HepG2 (cell line): ENCODE results near the gene LTV1. TPM values are rescaled to one million over a fixed set of nuclear protein-coding genes. Genes with fewer than 3 reads are reported as not detected.
A peak's percentile ranks its signal among the peaks of the same experiment; 100 is the strongest.

Source experiments
- CBX5 ChIP-seq: sonication (generic); formaldehyde crosslinking; IDR thresholded peaks from 2 replicates; pipeline ENCODE4 v1.4.0; 2020; ENCODE audit warnings: missing genetic modification reagents, borderline replicate concordance
- HCFC1 ChIP-seq: fragments of 150-350 bp; IDR thresholded peaks from 2 replicates; pipeline ENCODE4 v1.6.1; 2014; ENCODE audit warnings: low read depth, low read length
- HNF4A ChIP-seq: sonication (generic); formaldehyde crosslinking; IDR thresholded peaks from 2 replicates; pipeline ENCODE4 v1.4.0; 2020; ENCODE audit warnings: missing genetic modification reagents
- JDP2 ChIP-seq: sonication (generic); formaldehyde crosslinking; IDR thresholded peaks from 2 replicates; pipeline ENCODE4 v1.8.1; 2022; ENCODE audit warnings: missing genetic modification reagents, borderline replicate concordance
- NR2F1 ChIP-seq, 2 experiments: fragments of 450-650 bp in 1 of 2; formaldehyde crosslinking in 1 of 2; IDR thresholded peaks; 2 replicates each; pipeline versions ENCODE4 v1.5.0 to v1.6.1; 2016 to 2020; ENCODE audit warnings: mild to moderate bottlenecking in 1 of 2, missing compliant biosample characterization in 1 of 2, missing genetic modification reagents in 1 of 2, moderate library complexity in 1 of 2
- REL ChIP-seq: sonication (generic); formaldehyde crosslinking; conservative IDR thresholded peaks from 2 replicates; pipeline ENCODE4 v1.8.0; 2022; ENCODE audit warnings: mild to moderate bottlenecking, missing genetic modification reagents, moderate library complexity
- SP2 ChIP-seq: sonication (generic); formaldehyde crosslinking; IDR thresholded peaks from 2 replicates; pipeline ENCODE4 v1.5.1; 2020; ENCODE audit warnings: mild to moderate bottlenecking, missing genetic modification reagents
- ZNF441 ChIP-seq: sonication (generic); formaldehyde crosslinking; IDR thresholded peaks from 2 replicates; pipeline ENCODE4 v1.7.0; 2021; ENCODE audit warnings: missing genetic modification reagents, borderline replicate concordance
- ZNF577 ChIP-seq: sonication (generic); formaldehyde crosslinking; IDR thresholded peaks from 2 replicates; pipeline ENCODE4 v1.4.0; 2020; ENCODE audit warnings: mild to moderate bottlenecking, low read depth, missing genetic modification reagents, borderline replicate concordance
- ZNF841 ChIP-seq: sonication (generic); formaldehyde crosslinking; IDR thresholded peaks from 2 replicates; pipeline ENCODE4 v1.8.1; 2023; ENCODE audit warnings: missing genetic modification reagents, borderline replicate concordance
- ZSCAN20 ChIP-seq: sonication (generic); formaldehyde crosslinking; IDR thresholded peaks from 2 replicates; pipeline ENCODE4 v1.4.0; 2020; ENCODE audit warnings: missing genetic modification reagents, mild to moderate bottlenecking, borderline replicate concordance
- ZSCAN30 ChIP-seq: sonication (generic); formaldehyde crosslinking; IDR thresholded peaks from 2 replicates; pipeline ENCODE4 v1.5.0; 2020; ENCODE audit warnings: mild to moderate bottlenecking, missing genetic modification reagents
- polyA plus RNA-seq, 8 experiments: library from polyadenylated mRNA; depleted of rRNA in 3 of 8; stranded (reverse) in 7 of 8; unstranded in 1 of 8; fragments of >200 nt; fragmentation: Illumina TruSeq in 4 of 8; extraction: Trizol in 4 of 8; gene quantifications; 2 replicates each; pipeline versions ENCODE4 v1.2.1 to v1.2.3, GENCODE V29; 2011 to 2016; ENCODE audit warnings: low read depth in 4 of 8, missing spikeins in 1 of 8, mixed read lengths in 1 of 8; ENCODE audit not compliant: insufficient read depth in 1 of 8
- total RNA-seq, 5 experiments: library from RNA; depleted of rRNA; stranded (reverse); fragments of >200 nt; fragmentation: Illumina TruSeq; extraction: Trizol; gene quantifications; 2 replicates each; pipeline ENCODE4 v1.2.3, GENCODE V29; 2016; ENCODE audit warnings: low read depth in 1 of 5
- TF ChIP-seq, protein P1 (sequence below): sonication (generic); formaldehyde crosslinking; IDR thresholded peaks from 2 replicates; pipeline ENCODE4 v1.5.0; 2020; ENCODE audit warnings: mild to moderate bottlenecking, missing genetic modification reagents
- TF ChIP-seq, protein P2 (sequence below), 2 experiments: sonication (generic) in 1 of 2; formaldehyde crosslinking in 1 of 2; IDR thresholded peaks; 2 replicates each; pipeline versions ENCODE4 v1.4.0 to v1.6.1; 2016 to 2020; ENCODE audit warnings: borderline replicate concordance in 1 of 2, low read depth in 1 of 2, mild to moderate bottlenecking in 1 of 2, missing genetic modification reagents in 1 of 2
- TF ChIP-seq, protein P3 (sequence below): sonication (generic); formaldehyde crosslinking; IDR thresholded peaks from 2 replicates; pipeline ENCODE4 v1.4.0; 2020; ENCODE audit warnings: mild to moderate bottlenecking, missing genetic modification reagents, borderline replicate concordance
- TF ChIP-seq, protein P4 (sequence below): sonication (generic); formaldehyde crosslinking; IDR thresholded peaks from 2 replicates; pipeline ENCODE4 v1.4.0; 2020; ENCODE audit warnings: mild to moderate bottlenecking, missing genetic modification reagents

The LTV1 gene
- total and polyA plus RNA-seq, 2 of the 13 experiments (the other 11 are each of a cell fraction or from before 2014, with no cell fraction given): 21.1 to 85.8 TPM

DNA sequence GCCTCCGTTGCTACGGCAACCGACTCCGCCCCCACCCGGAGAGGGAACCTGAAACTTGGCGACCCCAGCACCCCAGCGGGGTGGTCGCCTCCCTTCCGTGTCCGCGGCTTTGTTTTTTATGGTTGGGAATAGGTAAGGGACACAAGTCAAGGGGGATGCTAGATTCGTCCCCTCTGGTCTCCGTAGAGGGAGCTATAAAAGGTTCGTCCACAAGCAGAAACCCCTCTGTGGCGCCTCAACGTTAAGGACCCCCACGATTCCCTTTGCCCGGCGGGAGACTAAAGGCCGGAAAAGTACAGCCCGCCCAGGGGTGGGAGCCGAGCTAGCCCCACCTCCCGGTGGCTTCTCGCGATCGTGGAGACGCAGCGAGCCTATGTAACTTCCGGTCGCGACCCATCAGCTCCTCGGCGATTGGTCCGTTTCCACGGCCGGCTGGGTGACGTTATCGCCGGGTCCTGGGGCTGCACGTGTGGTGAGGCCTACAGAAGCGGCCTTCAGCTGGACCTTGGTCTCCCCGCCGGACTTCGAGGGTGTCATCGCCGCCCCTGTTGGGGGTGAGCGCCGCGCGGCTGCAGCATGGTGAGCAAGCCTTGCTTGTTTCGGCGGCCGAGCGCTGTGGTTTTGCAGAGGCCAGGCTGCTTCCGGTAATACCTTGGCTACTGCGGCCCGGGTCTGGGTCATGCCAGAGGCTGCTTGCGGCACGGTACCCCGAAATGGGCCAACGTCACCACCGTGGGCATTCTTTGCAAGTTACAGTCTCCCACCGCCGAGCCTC, at the start of gene LTV1 (continued):
- TF ChIP-seq ZNF577 (CRISPR knock-in tag) (peak; percentile 94; the same call in 1 of the 2 replicates), CBX5 (peak; percentile 88; the same call in 1 of the 2 replicates), REL (CRISPR knock-in tag) (peak; percentile 90), HNF4A (CRISPR knock-in tag) (peak; percentile 97), ZNF841 (CRISPR knock-in tag) (0 out of 2 replicates have a peak, but pooled peaks have one; percentile 81), SP2 (CRISPR knock-in tag) (peak; percentile 86), ZNF441 (CRISPR knock-in tag) (peak; percentile 76; the same call in 1 of the 2 replicates), HCFC1 (peak; percentile 53; the same call in 1 of the 2 replicates), JDP2 (CRISPR knock-in tag) (peak; percentile 55; the same call in 1 of the 2 replicates), ZSCAN20 (CRISPR knock-in tag) (peak; percentile 93), ZSCAN30 (peak; percentile 95), NR2F1 (CRISPR knock-in tag; IDR thresholded peaks at IDR 0.05) (0 out of 4 replicates have a peak, but pooled peaks have one; percentile 11 to 23)
- TF ChIP-seq, protein P1, sequence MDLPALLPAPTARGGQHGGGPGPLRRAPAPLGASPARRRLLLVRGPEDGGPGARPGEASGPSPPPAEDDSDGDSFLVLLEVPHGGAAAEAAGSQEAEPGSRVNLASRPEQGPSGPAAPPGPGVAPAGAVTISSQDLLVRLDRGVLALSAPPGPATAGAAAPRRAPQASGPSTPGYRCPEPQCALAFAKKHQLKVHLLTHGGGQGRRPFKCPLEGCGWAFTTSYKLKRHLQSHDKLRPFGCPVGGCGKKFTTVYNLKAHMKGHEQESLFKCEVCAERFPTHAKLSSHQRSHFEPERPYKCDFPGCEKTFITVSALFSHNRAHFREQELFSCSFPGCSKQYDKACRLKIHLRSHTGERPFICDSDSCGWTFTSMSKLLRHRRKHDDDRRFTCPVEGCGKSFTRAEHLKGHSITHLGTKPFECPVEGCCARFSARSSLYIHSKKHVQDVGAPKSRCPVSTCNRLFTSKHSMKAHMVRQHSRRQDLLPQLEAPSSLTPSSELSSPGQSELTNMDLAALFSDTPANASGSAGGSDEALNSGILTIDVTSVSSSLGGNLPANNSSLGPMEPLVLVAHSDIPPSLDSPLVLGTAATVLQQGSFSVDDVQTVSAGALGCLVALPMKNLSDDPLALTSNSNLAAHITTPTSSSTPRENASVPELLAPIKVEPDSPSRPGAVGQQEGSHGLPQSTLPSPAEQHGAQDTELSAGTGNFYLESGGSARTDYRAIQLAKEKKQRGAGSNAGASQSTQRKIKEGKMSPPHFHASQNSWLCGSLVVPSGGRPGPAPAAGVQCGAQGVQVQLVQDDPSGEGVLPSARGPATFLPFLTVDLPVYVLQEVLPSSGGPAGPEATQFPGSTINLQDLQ (CRISPR knock-in tag): peak; percentile 89; the same call in 1 of the 2 replicates
- TF ChIP-seq, protein P2, sequence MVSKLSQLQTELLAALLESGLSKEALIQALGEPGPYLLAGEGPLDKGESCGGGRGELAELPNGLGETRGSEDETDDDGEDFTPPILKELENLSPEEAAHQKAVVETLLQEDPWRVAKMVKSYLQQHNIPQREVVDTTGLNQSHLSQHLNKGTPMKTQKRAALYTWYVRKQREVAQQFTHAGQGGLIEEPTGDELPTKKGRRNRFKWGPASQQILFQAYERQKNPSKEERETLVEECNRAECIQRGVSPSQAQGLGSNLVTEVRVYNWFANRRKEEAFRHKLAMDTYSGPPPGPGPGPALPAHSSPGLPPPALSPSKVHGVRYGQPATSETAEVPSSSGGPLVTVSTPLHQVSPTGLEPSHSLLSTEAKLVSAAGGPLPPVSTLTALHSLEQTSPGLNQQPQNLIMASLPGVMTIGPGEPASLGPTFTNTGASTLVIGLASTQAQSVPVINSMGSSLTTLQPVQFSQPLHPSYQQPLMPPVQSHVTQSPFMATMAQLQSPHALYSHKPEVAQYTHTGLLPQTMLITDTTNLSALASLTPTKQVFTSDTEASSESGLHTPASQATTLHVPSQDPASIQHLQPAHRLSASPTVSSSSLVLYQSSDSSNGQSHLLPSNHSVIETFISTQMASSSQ (IDR thresholded peaks at IDR 0.05; ENCODE audit: low read depth): no peak
- TF ChIP-seq, protein P2 (CRISPR knock-in tag; IDR thresholded peaks at IDR 0.05; ENCODE audit: borderline replicate concordance): peak; percentile 92
- TF ChIP-seq, protein P3, sequence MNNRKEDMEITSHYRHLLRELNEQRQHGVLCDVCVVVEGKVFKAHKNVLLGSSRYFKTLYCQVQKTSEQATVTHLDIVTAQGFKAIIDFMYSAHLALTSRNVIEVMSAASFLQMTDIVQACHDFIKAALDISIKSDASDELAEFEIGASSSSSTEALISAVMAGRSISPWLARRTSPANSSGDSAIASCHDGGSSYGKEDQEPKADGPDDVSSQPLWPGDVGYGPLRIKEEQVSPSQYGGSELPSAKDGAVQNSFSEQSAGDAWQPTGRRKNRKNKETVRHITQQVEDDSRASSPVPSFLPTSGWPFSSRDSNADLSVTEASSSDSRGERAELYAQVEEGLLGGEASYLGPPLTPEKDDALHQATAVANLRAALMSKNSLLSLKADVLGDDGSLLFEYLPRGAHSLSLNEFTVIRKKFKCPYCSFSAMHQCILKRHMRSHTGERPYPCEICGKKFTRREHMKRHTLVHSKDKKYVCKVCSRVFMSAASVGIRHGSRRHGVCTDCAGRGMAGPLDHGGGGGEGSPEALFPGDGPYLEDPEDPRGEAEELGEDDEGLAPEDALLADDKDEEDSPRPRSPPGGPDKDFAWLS (CRISPR knock-in tag): peak; percentile 86; the same call in 1 of the 2 replicates
- TF ChIP-seq, protein P4, sequence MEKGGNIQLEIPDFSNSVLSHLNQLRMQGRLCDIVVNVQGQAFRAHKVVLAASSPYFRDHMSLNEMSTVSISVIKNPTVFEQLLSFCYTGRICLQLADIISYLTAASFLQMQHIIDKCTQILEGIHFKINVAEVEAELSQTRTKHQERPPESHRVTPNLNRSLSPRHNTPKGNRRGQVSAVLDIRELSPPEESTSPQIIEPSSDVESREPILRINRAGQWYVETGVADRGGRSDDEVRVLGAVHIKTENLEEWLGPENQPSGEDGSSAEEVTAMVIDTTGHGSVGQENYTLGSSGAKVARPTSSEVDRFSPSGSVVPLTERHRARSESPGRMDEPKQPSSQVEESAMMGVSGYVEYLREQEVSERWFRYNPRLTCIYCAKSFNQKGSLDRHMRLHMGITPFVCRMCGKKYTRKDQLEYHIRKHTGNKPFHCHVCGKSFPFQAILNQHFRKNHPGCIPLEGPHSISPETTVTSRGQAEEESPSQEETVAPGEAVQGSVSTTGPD: peak; percentile 82; the same call in 1 of the 2 replicates
